Measurements from ENCODE around the gene TTC31. TPM values are rescaled to one million over a fixed set of nuclear protein-coding genes. Genes with fewer than 3 reads are reported as not detected.
"Not testable (repeated sequence)": the region's sequence is repeated elsewhere in the genome, so short reads cannot be mapped to it uniquely, and the experiment has no call there.

TTC31 gene
- total RNA-seq, 1 donor from 2014 or later = 5.3 TPM

GRCh38 chr2:74457129-74457548 is 25.7 kb upstream of the TTC31 start:
- DNase-seq (ENCODE audit: low read depth in 2 of 2) = no peak

- peak in 1 of 2 donors; percentile 69 for DNase-seq (ENCODE audit: low read depth in 2 of 2)
These were observed 25.2 kb upstream of the TTC31 start for GRCh38 chr2:74457549-74458131.

- DNase-seq (ENCODE audit: low read depth in 2 of 2) = peak; percentile 100
These were observed 24.5 kb upstream of the TTC31 start, which contains the start of gene WBP1 for GRCh38 chr2:74458132-74458937. Gene WBP1, plus strand, starts transcription at chr2:74458438. Its CDS starts 165 bp downstream, at chr2:74458603.

- DNase-seq (ENCODE audit: low read depth in 2 of 2) = no peak
These were observed 23.9 kb upstream of the TTC31 start for GRCh38 chr2:74458938-74459363.

GRCh38 chr2:74459503-74460118 is 23.3 kb upstream of the TTC31 start:
- not testable (repeated sequence) for DNase-seq (ENCODE audit: low read depth in 2 of 2)

- not testable (repeated sequence) for DNase-seq (ENCODE audit: low read depth in 2 of 2)
These were observed 22.7 kb upstream of the TTC31 start for GRCh38 chr2:74460187-74460586.

GRCh38 chr2:74461187-74462053 is 21.5 kb upstream of the TTC31 start:
- DNase-seq (ENCODE audit: low read depth in 2 of 2) = no peak

GRCh38 chr2:74462054-74462785 is 20.7 kb upstream of the TTC31 start:
- DNase-seq (ENCODE audit: low read depth in 2 of 2) = no peak

- DNase-seq (ENCODE audit: low read depth in 2 of 2) = no peak
These were observed 20.1 kb upstream of the TTC31 start for GRCh38 chr2:74462786-74463105.

- DNase-seq (ENCODE audit: low read depth in 2 of 2) = no peak
These were observed 18.5 kb upstream of the TTC31 start for GRCh38 chr2:74464406-74464805.

GRCh38 chr2:74470742-74471141 is 12.1 kb upstream of the TTC31 start:
- not testable (repeated sequence) for DNase-seq (ENCODE audit: low read depth in 2 of 2)

GRCh38 chr2:74471332-74472065 is 11.4 kb upstream of the TTC31 start:
- DNase-seq (ENCODE audit: low read depth in 2 of 2) = no peak

GRCh38 chr2:74472086-74472944 is 10.6 kb upstream of the TTC31 start, which contains the start of gene MRPL53:
Gene MRPL53, minus strand, starts transcription at chr2:74472680. Its CDS starts 20 bp downstream, at chr2:74472660.
- DNase-seq (ENCODE audit: low read depth in 2 of 2) = peak; percentile 87 to 94

- no peak for DNase-seq (ENCODE audit: low read depth in 2 of 2)
These were observed 10.0 kb upstream of the TTC31 start for GRCh38 chr2:74472945-74473258.

GRCh38 chr2:74474481-74474880 is 8.4 kb upstream of the TTC31 start:
- DNase-seq (ENCODE audit: low read depth in 2 of 2) = no peak

GRCh38 chr2:74474899-74475298 is 8.0 kb upstream of the TTC31 start:
- DNase-seq (ENCODE audit: low read depth in 2 of 2) = no peak

GRCh38 chr2:74481431-74481830 is 1.4 kb upstream of the TTC31 start:
- no peak for DNase-seq (ENCODE audit: low read depth in 2 of 2)

- DNase-seq (ENCODE audit: low read depth in 2 of 2) = peak in 1 of 2 donors; percentile 79
These were observed 700 bp upstream of the TTC31 start for GRCh38 chr2:74481961-74482800.

Measured in dermis microvascular lymphatic vessel endothelial cell (primary cell).